Effector CD4-positive, alpha-beta T cell (primary cell): ENCODE measurements around the gene TMEM217.
"Not testable (repeated sequence)": the region's sequence is repeated elsewhere in the genome, so short reads cannot be mapped to it uniquely, and the experiment has no call there.

Experiments
- DNase-seq: peaks from one replicate; pipeline ENCODE4 v3.0.0-alpha.2; 2020

Gene TMEM217

DNA sequence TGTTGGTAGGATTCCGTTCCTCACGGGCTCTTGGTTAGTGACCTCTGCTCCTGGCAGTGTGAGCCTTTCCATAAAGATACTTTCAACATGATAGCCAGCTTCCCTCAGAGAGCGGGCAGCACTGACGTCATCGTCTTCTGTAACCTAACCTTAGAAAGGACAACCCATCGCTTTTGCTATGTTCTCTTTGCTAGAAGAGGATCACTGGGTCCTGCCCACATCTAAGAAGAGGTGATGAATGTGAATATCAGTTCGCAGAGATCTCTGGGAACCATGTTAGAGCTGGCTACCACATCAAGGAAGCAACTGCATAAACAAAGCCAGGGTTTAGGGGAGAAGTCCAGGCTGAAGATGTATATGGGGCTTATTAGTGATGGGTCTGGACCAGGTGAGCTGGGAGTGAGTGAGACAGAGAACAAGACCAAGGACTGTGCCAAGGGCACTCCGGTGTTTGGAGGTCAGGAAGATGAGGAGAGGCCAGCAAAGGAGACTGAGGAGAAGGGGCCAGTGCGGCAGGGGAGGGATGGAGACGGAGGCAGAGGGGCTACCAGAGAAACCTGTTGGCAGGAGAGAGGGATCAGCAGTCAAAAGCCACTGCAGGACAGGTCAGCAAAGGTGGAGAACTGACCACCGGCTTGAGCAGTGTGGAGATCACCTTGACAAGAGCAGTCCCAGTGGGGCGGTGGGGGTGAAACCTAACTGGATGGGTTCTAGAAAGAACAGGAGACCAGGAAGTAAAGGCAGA, 48.3 kb downstream of the TMEM217 start:
- DNase-seq, result peak; percentile 37

DNA sequence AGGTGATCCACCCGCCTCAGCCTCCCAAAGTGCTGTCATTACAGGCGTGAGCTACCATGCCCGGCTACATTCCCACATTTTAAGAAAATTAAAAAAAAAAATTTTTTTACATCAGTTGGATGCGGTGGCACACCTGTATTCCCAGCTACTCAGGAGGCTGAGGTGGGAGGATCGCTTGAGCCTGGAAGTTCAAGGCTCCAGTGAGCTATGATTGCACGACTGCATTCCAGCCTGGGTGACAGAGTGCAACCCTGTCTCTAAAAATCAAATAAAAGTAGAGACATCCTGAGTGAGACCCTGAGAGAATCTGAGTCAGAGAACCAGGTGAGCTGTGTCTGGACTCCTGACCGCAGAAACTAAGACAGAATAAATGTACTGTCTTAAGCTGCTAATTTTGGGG, 49.2 kb downstream of the TMEM217 start:
- no peak for DNase-seq

DNA sequence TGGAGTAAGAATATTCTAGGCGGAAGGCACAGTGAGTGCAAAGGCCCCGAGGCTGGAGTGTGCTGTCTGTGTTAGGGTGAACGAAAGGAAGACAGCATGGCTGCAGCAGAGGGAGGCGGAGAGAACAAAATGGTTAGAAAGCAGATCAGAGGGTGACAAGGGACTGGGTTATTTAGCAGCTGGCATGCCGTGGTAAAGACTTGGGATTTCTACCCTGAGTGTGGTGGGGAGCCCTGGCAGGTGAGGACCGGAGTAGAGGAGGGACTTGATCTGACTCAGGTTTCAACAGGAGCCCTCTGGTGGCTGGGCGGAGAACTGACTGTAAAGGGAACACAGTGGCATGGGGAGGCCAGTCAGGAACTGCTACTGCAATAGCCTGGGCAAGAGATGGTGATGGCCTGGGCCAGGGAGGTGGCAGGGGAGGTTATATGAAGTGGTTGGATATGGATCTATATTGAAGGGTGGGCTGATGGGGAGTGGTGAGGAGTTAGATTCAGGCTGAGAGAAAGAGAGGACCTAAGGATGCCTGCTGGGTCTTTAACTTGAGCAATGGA, 50.0 kb downstream of the TMEM217 start:
- peak; percentile 86 for DNase-seq

DNA sequence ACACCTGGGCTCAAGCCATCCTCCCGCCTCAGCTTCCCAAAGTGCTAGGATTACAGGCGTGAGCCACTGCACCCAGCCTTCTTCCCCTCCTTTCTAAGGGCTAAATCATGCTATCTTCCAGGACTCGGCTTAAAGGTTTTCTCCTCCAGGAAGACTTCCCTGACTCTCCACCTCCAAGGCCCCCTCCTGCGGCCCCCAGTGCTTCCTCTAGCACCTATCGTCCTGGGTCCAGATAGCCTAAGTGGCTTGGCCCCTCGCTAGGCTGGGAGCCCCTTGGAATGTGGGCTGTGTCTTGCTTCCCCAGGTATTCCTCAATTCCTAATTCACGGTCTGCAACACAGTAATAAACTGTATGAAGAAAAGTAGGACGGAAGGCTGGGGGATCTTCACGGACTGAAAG, 51.3 kb downstream of the TMEM217 start:
- no peak for DNase-seq

GRCh38 chr6:37205997-37206340, 52.0 kb downstream of the TMEM217 start:
- no peak for DNase-seq

DNA sequence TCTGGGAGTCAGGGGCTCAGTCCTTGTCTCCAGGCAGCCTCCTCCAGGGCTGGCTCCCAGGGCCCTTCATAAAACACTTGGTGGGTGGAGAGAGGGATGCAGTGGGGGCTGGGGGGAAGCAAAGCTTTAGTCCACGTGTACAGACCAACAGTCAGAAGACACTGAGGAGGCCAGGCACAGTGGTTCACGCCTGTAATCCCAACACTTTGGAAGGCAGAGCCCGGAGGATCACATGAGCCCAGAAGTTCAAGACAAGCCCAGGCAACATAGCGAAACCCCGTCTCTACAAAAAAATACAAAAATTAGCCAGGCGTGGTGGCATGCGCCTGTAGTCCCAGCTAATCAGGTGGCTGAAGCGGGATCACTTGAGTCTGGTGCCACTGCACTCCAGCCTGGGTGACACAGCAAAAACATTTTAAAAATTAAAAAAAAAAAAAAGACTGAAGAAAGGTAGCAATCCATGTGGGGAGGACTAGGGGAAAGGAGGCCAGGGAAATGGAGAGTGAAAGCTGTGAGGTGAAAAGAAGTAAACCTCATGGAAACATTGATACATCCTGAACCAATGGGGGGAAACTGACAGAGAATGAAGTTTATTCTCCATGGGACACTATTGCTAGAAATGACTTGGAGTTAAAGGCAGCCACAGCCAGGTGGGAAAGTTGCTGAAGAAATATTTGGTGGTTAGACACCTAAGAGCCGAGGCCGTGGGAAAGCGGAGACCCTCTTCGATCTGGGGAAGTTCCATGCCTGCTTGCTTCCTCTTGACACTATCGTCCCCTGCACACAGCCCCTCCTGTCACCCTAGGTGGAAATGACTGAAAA, 52.6 kb downstream of the TMEM217 start:
- no peak for DNase-seq

DNA sequence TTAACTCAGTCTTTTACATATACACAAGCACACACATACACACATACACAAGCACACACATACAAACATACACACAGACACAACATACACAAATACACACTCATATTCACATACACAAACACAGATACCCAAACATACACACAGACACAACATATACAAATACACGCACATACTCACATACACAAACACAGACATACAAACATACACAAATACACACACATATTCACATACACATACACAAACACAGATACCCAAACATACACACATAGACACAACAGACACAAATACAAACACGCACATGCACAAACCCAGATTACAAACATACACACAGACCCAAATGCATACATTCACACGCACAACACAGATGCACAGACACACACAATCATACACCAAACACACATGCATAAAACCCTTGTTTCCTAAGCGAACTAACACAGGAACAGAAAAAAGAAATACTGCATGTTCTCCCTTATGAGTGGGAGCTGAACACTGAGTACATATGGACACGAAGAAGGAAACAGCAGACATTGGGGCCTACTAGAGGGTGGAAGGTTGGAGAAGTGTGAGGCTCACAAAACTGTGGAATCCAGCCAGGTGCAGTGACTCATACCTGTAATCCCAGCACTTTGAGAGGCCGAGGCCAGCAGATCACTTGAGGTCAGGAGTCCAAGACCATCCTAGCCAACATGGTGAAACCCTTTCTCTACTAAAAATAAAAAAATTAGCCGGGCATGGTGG, 53.8 kb downstream of the TMEM217 start:
- DNase-seq, result no peak

- no peak for DNase-seq
These were observed 55.0 kb downstream of the TMEM217 start for GRCh38 chr6:37202788-37203491.

DNA sequence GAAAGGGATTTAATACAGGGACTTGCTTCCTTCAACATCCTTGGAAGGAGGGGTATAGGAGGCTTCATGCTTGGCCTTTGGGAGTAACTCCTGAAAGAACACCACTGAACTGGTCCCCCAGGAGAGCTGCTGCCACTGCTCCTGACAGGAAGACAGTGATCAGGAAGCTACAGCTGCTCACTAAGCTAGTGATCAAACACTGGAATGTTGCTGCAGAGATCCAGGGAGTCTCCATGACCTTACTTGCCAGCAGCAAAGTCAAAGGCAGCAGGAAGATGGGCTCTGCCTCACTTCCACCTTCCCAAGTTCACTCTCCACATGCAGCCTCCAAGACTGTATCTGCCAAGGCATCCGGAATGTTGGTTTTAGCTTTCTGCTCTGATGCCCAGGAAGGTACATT, 56.2 kb downstream of the TMEM217 start:
- DNase-seq, result no peak

- DNase-seq, result no peak
These were observed 57.9 kb downstream of the TMEM217 start for GRCh38 chr6:37200085-37200484.

GRCh38 chr6:37196451-37196850, 61.5 kb downstream of the TMEM217 start:
- not testable (repeated sequence) for DNase-seq

- DNase-seq, result not testable (repeated sequence)
These were observed 63.1 kb downstream of the TMEM217 start for GRCh38 chr6:37194886-37195285.

DNA sequence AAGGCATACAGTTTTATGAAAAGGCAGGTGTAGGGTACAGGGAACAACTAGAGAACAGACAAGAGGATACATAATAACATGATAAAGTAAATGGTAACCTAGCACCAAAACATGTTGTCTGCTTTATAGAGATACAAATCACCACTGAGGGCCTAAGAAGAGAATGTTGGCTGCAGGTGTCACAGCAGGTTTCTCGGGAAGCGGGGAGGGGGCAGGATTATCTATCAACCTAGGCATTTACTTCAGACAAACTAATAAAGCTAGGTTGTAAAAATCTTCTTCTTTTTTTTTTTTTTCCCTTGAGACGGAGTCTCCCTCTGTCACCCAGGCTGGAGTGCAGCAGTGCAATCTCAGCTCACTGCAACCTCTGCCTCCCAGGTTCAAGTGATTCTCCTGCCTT, 65.3 kb downstream of the TMEM217 start:
- DNase-seq, result no peak

- no peak for DNase-seq
These were observed 67.8 kb downstream of the TMEM217 start for GRCh38 chr6:37190159-37190535.

GRCh38 chr6:37188962-37189510, 68.9 kb downstream of the TMEM217 start:
- DNase-seq, result no peak

GRCh38 chr6:37187321-37188022, 70.5 kb downstream of the TMEM217 start:
- no peak for DNase-seq

- not testable (repeated sequence) for DNase-seq
These were observed 71.8 kb downstream of the TMEM217 start for GRCh38 chr6:37185949-37186720.

- peak; percentile 31 for DNase-seq
These were observed 75.0 kb downstream of the TMEM217 start for GRCh38 chr6:37182736-37183590.

DNA sequence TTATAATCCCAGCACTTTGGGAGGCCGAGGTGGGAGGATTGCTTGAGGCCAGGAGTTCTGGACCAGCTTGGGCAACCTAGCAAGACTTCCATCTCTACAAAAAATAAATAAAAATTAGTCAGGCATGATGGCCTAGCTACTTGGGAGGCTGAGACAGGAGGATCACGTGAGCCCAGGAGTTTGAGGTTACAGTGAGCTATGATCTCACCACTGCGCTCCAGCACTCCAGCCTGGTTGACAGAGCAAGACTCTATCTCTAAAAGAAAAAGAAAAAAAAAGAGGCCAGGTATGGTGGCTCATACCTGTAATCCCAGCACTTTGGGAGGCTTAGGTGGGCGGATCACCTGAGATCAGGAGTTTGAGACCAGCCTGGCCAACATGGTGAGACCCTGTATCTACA, 77.3 kb downstream of the TMEM217 start:
- DNase-seq, result not testable (repeated sequence)

GRCh38 chr6:37180075-37180474, 77.9 kb downstream of the TMEM217 start:
- DNase-seq, result no peak
